HG03469 (cell line): Measurements from ENCODE around the gene MAS1L.
"Not testable (repeated sequence)": the region's sequence is repeated elsewhere in the genome, so short reads cannot be mapped to it uniquely, and the experiment has no call there.

Experiments
- ATAC-seq: cut with Tn5 transposase; IDR thresholded peaks from one replicate; pipeline ENCODE4 v1.9.1; 2021; ENCODE audit warnings: mild to moderate bottlenecking, moderate library complexity, moderate number of reproducible peaks; ENCODE audit not compliant: unreplicated experiment

The MAS1L gene

GRCh38 chr6:29486577-29486976 lies 1.2 kb downstream of the MAS1L start:
- no peak for ATAC-seq

GRCh38 chr6:29483735-29484134 lies 4.0 kb downstream of the MAS1L start:
- ATAC-seq = no peak

- ATAC-seq = no peak
Measured at GRCh38 chr6:29483186-29483585, 4.6 kb downstream of the MAS1L start.

GRCh38 chr6:29479560-29479959 lies 8.2 kb downstream of the MAS1L start:
- ATAC-seq = no peak

GRCh38 chr6:29478740-29479139 lies 9.0 kb downstream of the MAS1L start:
- no peak for ATAC-seq

GRCh38 chr6:29477923-29478450 lies 9.8 kb downstream of the MAS1L start:
- ATAC-seq = no peak

GRCh38 chr6:29474996-29475395 lies 12.8 kb downstream of the MAS1L start:
- no peak for ATAC-seq

- ATAC-seq = no peak
Measured at GRCh38 chr6:29466241-29466640, 21.5 kb downstream of the MAS1L start.

- ATAC-seq = no peak
Measured at GRCh38 chr6:29465801-29466200, 22.0 kb downstream of the MAS1L start.

GRCh38 chr6:29465279-29465678 lies 22.5 kb downstream of the MAS1L start:
- ATAC-seq = no peak

GRCh38 chr6:29462022-29462421 lies 25.7 kb downstream of the MAS1L start:
- no peak for ATAC-seq

GRCh38 chr6:29461021-29461814 lies 26.5 kb downstream of the MAS1L start:
- no peak for ATAC-seq

- no peak for ATAC-seq
Measured at GRCh38 chr6:29456971-29457370, 30.8 kb downstream of the MAS1L start, which contains the start of the genes OR11A1 and OR2H1. TSS of gene OR11A1 (minus strand) at chr6:29457071. CDS start at chr6:29427641, 29,430 bp downstream. TSS of gene OR2H1 (plus strand) at chr6:29457155. CDS start at chr6:29461770, 4,615 bp downstream.

GRCh38 chr6:29451471-29452193 lies 36.1 kb downstream of the MAS1L start:
- no peak for ATAC-seq

GRCh38 chr6:29447670-29448069 lies 40.1 kb downstream of the MAS1L start:
- ATAC-seq = no peak

- not testable (repeated sequence) for ATAC-seq
Measured at GRCh38 chr6:29444031-29444430, 43.7 kb downstream of the MAS1L start.

GRCh38 chr6:29442719-29443118 lies 45.0 kb downstream of the MAS1L start:
- ATAC-seq = no peak

- no peak for ATAC-seq
Measured at GRCh38 chr6:29439006-29439405, 48.8 kb downstream of the MAS1L start, which contains the start of gene OR10C1. TSS of gene OR10C1 (plus strand) at chr6:29439306. CDS start at chr6:29440016, 710 bp downstream.

- not testable (repeated sequence) for ATAC-seq
Measured at GRCh38 chr6:29436730-29437129, 51.0 kb downstream of the MAS1L start.
